NOMO-1 treated with dmso at 0.1 percent for 144 hours (cell line): ENCODE data around the gene MTOR.
"Not testable (repeated sequence)": the region's sequence is repeated elsewhere in the genome, so short reads cannot be mapped to it uniquely, and the experiment has no call there.

Experiments used
- DNase-seq: peaks from one replicate; lab custom pipeline; 2025; ENCODE audit not compliant: unreplicated experiment; lab: John Stamatoyannopoulos, UW

The MTOR gene

GRCh38 chr1:11125931-11126330 is 136.4 kb downstream of the MTOR start:
- DNase-seq: no peak

- no peak for DNase-seq
Measured at GRCh38 chr1:11124965-11125364, 137.4 kb downstream of the MTOR start.

DNA sequence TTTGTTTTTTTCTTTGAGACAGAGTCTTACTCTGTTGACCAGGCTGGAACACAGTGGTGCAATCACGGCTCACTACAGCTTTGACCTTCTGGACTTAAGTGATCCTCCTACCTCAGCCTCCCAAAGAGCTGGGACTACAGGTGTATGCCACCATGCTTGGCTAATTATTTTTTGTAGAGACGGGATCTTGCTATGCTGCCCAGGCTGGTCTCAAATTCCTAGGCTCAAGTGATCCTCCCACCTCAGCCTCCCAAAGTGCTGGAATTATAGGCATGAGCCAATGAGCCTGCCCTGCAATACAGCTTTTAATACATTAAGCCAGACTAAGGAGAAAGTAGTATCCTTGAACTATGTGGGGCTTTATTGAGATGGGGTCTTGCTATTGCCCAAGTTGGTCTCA is 146.0 kb downstream of the MTOR start:
- no peak for DNase-seq

DNA sequence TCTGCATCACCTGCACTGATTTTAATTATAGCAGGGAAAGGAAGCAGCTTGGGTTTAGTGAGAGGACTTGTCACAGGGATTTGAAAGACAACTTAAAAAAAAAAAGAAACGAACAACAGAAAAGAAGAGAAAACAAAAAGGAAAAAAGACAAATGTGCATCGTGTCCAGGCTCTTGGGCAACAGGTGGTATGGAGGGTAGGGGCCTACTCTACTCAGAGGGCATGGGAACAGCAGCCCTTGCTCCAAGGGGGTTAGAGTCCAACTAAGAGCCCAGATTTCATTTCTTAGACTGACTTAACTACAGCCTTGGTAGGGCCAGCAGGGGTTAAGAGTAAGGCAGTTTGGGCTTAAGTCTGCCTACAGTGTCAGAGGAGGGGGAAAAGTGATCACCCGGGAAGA is 147.4 kb downstream of the MTOR start:
- no peak for DNase-seq

DNA sequence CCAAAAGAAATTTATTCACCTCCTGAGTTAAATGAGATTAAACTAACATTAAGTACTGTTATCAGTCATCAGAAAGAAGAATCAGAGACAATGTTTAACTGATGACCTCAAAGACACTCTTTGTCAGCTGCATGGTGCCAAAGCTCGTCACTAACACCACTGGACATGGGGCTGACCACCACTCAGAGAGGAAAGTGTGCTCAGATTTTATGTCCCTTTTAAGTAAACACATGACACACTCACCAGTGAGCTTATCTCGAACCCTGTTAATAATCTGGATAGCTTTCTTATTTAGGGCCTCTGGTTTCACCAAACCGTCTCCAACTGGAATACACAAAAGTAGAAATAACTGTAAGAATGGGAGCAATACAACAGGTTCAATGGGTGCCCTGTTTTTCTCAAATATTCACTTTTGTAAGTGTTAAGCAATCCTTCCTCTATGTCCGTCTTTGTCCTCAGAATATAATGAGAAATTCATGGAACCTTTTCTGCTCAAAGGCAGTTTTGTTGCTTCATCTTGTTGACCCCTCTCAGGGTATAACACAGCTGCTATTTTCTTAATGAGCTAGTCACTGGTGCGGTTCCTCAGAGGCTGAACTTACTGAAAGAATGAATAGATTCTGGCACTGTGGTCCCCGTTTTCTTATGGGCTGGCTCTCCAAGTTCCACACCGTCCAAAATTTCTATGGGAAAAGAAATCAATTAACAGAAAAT is 153.1 kb downstream of the MTOR start:
- DNase-seq: no peak

GRCh38 chr1:11107599-11107998 is 154.8 kb downstream of the MTOR start:
- DNase-seq: no peak

- no peak for DNase-seq
Measured at GRCh38 chr1:11105586-11105985, 156.8 kb downstream of the MTOR start.

- no peak for DNase-seq
Measured at GRCh38 chr1:11101347-11101746, 161.0 kb downstream of the MTOR start.

DNA sequence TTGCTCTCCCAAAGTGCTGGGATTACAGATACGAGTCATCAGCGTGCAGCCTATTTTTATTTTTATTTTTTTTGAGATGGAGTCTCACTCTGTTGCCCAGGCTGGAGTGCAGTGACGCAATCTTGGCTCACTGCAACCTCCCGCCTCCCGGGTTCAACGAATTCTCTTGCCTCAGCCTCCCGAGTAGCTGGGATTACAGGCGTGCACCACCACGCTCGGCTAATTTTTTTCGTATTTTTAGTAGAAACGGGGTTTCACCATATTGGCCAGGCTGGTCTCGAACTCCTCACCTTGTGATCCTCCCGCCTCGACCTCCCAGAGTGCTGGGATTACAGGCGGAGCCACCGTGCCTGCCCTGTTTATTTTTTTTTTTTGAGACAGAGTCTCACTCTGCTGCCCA is 161.5 kb downstream of the MTOR start:
- not testable (repeated sequence) for DNase-seq

DNA sequence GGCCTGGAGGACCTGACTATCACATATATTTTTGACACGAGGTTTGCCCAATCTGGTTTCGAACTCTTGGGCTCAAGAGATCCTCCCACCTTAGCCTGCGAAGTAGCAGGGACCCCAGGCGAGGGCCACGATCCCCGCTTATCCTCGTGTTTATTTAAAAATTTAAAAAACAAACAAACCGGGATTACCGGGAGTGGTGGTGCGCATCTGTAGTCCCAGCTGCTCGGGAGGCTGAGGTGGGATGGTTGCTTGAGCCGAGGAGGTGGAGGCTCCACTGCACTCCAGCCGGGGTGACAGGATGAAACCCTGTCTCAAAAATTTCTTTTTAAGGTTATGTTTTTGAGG is 162.2 kb downstream of the MTOR start:
- DNase-seq: no peak

DNA sequence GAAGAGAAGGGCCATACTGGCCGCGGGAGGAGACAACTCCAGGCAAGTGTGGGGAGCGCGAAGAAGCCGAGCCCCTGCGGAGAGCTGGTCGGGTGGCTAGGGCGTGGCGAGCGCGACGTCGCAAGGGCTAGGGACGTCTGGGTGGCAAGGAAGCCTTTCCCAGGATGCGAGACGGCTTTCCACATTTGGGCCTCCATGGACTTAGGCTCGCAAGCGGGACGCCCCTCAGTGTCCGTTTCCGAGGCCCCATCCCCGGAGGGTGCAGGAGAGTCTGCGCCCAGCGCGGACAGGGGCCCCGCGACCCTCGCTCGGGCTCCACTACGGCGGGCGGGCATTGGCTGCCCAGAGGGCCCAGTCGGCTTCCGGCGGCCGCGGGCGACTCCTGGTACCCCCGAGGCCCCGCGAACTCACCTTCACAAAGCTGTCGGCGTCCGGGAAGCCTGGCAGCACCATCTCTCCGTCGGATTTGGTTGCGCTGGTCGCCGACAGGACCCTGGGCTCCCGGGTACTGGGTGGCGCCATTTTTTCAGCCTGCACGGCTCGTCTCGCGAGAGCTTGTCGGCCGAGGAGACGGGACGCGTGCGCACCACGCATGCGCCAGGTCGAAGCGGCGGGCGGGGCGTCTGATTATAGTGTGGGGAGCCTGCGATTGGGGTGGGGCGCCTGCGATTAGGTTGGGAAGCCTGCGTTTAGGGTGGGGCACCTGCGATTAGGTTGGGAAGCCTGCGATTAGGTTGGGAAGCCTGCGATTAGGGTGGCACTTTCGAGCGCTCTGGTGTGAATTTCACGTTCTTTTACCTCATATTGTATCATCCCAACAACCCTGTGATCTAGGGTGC is 162.8 kb downstream of the MTOR start, which contains the start of gene EXOSC10:
EXOSC10 (minus strand) TSS at position 560 of the 839 bp plus-strand sequence; CDS start at position 522, 38 bp downstream.
- peak; percentile 80 for DNase-seq

GRCh38 chr1:11098931-11099309 is 163.4 kb downstream of the MTOR start:
- no peak for DNase-seq

- not testable (repeated sequence) for DNase-seq
Measured at GRCh38 chr1:11083784-11084183, 178.6 kb downstream of the MTOR start.

DNA sequence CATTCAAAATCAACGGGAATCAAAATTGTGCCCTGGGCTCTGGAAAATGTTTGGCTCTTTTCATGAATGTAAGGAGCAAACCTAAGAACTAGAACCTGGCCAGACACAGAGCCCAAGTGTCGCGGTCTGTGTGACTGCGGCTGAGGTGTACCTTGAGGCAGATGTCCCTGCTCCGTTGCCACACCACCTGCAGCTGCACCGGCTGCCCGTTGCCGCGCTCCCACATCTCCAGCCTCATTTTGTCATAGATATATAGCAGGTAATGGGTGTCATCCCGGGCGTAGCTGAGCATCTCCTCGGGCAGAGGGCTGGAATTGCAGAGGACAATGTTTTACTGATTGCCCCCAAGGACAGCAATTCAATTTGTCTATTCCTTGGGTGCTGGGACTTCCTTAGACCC is 181.4 kb downstream of the MTOR start:
- DNase-seq: no peak

DNA sequence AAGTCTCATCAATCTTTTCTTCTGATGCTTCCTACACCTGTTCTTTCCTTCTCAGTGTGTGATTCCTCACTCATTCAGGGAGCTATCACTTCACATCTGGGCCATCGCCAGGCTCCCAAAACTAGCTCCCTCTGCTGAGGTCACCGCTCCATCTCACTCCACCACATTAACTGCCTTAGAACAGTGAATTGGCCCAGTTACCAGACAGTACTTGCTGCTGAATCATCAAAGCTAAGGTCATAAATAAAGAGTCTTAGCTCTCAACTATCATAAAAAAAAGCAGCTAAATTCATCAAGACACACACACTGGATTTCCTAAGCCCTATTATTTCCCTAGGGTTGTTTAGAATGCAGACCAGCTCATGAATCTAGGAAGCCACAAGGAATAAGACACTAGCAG is 183.7 kb downstream of the MTOR start:
- DNase-seq: no peak

DNA sequence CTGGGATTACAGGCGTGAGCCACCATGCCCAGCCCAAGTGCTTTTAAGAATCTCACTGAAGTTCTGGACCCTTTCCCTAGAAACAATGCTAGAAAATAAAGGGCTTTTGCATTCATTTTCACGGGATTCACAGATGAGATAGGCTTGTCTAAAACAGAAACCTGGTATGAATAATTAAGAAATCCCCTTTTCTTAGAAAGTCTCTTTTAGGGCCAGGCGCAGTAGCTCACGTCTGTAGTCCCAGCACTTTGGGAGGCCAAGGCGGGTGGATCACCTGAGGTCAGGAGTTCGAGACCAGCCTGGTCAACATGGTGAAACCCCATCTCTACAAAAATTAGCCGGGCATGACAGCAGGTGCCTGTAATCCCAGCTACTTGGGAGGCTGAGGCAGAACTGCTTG is 189.0 kb downstream of the MTOR start:
- DNase-seq: not testable (repeated sequence)

DNA sequence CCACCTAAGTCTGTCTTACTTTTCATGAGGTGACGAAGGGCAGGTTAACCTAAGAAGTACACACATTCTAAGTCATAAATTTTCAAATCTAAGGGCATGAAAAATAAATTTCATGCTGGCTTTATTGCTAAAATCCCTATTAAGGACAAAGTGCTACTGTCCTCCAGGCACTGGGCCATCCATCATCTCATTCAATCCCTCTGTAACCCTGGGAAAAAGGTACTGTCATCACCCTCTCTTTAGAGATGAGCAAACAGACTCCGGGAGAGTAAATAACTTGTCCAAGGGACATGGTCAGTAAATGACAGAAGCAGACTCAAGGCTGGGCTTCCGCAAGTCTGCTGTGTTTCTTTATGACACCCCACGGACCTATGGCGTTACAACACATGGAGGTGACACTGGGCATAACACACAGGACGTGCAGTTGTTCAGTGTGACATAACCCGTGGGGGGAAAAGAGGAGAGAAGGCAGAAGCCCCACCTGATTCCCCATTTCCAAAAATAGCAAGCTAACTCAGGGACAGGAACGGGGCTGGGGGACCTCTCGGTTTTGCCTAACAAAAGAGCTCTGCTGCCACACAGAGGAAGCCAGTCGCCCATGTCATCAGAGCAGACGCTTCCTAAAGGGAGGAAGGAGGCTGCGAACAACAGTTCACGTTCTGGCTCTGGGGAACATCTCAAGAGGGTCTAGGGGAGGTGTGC is 190.0 kb downstream of the MTOR start:
- no peak for DNase-seq

DNA sequence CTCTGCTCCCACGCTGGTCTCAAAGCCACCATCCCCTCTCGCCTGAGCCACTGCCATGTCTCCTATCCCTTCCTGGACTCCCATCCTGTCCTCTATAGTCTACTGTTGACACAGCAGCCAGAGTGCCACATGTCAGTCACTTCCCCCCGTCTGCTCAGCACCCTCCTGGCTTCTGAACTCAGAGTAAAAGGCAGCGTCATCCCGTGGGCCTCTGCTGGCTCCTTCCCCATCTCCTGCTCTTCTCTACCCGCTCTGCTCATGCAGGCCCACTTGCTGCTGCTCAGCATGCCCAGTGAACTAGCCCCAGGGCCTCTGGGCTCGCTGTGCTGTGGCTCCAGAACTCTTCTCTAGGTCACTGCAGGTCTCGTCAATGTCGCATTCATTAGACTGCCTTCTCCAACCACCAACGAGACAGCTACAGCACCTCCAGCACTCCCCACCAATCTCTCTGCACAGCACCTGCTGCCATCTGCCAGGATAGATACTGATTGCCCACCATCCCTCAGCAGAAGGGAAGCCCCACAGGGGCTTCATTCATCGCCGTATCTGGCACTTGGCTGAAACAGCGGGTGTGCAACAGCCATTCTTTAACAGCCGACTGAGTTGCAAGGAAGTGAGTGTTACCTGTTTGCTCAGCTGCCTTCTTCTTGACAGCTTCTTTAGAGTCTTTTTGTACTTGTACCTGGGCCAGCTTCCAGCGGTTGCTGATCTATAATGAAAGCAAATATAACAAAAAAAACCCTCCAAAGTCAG is 190.7 kb downstream of the MTOR start:
- DNase-seq: no peak

DNA sequence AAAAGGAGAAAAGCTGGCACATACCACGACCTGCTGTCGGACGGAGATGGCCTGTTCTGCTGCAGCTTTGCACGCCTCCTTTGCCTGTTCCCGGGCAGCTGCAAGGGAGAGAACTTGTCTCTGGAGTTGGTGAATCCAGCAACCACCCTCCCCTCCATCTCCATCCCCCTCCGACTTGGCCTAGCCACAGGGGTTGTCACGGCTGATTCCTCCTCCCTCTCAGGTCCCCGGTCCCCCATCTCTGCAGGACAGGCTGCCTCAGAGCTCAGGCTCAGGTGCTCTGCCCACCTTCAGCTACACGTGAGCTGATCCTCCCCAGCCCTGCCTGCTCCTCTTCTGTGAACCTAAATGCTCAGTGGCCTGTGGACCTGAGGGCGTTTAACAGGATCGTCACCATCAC is 191.5 kb downstream of the MTOR start:
- DNase-seq: no peak

DNA sequence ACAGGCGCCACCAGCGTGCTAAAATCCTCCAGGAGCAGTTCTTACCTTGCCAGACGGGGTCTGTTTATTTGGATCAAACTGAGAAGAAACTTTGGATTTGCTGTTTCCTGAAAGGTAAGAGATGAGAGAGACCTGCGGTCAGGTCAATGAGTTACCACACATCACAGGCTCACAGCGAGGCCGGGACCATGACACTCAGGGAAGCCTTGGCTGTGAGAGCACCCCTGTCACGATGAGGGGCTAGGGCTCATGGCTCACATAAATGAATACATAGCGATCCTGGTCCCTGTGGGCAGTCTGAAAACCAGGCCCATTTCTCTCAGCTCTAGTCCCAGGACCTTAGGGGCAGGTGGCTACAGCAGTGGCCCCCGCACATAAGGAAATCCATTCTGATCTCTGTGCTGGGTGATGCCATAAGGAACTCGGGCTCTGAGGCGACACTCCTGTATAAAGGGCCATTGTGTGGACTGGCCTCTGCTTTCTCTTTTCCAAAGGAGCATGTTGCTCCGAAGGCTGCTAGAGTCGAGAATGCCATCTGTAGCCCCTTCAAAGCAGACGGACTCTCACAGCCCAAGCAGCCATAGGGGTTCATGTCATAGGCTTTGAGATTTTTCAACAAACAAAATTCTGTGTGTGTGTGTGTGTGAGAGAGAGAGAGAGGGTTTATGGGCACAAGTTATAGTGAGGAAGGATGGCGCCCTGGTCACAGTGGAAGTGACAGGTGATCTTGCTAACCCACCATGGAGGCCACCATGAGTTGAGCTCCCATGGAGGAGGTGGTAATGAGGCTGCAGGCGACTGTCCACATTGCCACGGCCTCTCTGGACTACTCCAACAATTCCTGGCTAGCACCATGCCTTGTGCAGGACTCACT is 193.5 kb downstream of the MTOR start:
- DNase-seq: no peak
